Stomach smooth muscle (tissue), 2 donors: ENCODE data around the gene KLK3.

ENCODE experiments used
- H3K27ac ChIP-seq: one replicate; pipeline ENCODE4 v1.7.0; 2013; ENCODE audit warnings: mild to moderate bottlenecking, low read length, inconsistent platforms
- H3K27me3 ChIP-seq, 2 donors: one replicate each; pipeline ENCODE4 v1.7.0; 2013; ENCODE audit warnings: low read length in 2 of 2; ENCODE audit not compliant: insufficient read depth in 2 of 2, control insufficient read depth in 1 of 2
- H3K36me3 ChIP-seq, 2 donors: one replicate each; pipeline ENCODE4 v1.7.0; 2013; ENCODE audit warnings: low read length in 2 of 2; ENCODE audit not compliant: control insufficient read depth in 2 of 2, insufficient read depth in 2 of 2
- H3K4me1 ChIP-seq: one replicate; pipeline ENCODE4 v1.7.0; 2013; ENCODE audit warnings: low read length; ENCODE audit not compliant: control insufficient read depth, insufficient read depth
- H3K4me3 ChIP-seq, 2 donors: one replicate each; pipeline ENCODE4 v1.7.0; 2013; ENCODE audit warnings: low read length in 2 of 2
- H3K9ac ChIP-seq, 2 donors: one replicate each; pipeline ENCODE4 v1.7.0; 2013; ENCODE audit warnings: low read length in 2 of 2, mild to moderate bottlenecking in 1 of 2
- H3K9me3 ChIP-seq, 2 donors: one replicate each; pipeline ENCODE4 v1.7.0; 2013; ENCODE audit warnings: low read length in 2 of 2; ENCODE audit not compliant: control insufficient read depth in 2 of 2
- donor health status: healthy.
- donor health status: Pancreatic carcinoma.

The KLK3 gene

DNA sequence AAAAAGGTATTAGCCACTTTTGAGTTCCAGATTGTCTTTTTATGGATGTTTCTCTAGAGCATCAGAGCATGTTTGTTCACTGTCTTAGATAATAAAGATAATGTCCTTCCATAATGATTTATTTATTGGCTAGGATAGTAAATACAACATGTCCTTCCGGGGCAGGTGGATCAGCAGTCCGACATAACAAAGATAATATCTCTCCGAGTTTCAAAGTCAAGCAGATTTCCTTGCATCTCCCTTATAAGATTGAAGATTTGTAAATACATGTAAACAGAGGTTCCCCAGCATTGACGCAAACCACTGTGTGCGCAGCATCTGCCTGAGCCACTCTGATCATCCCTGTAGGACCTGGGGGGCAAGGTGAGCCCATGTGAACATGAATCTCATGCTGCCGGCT, 12.6 kb upstream of the KLK3 start:
- Histone ChIP-seq H3K27ac (no peak overlapping the region), H3K9me3 (peaks cover 0 to 13% of the 10 kb centered on the region in 2 donors), H3K4me3 (no peak overlapping the region), H3K9ac (no peak overlapping the region), H3K4me1 (no peaks in the 10 kb centered on the region), H3K36me3 (no peaks in the 10 kb centered on the region), H3K27me3 (peaks cover 0 to 3% of the 10 kb centered on the region in 2 donors)

- H3K9ac ChIP-seq: no peak overlapping the region
- H3K36me3 ChIP-seq: no peaks in the 10 kb centered on the region
- peaks cover 0 to 3% of the 10 kb centered on the region in 2 donors for H3K27me3 ChIP-seq
- no peaks in the 10 kb centered on the region for H3K4me1 ChIP-seq
- H3K9me3 ChIP-seq: peaks cover 0 to 13% of the 10 kb centered on the region in 2 donors
- H3K4me3 ChIP-seq: no peak overlapping the region
- no peak overlapping the region for H3K27ac ChIP-seq
Measured at GRCh38 chr19:50843205-50843604, 11.5 kb upstream of the KLK3 start.

- H3K9ac ChIP-seq: no peak overlapping the region
- H3K36me3 ChIP-seq: no peaks in the 10 kb centered on the region
- no peak overlapping the region for H3K27ac ChIP-seq
- peaks cover 0 to 3% of the 10 kb centered on the region in 2 donors for H3K27me3 ChIP-seq
- no peak overlapping the region for H3K4me3 ChIP-seq
- H3K4me1 ChIP-seq: no peaks in the 10 kb centered on the region
- H3K9me3 ChIP-seq: peaks cover 0 to 13% of the 10 kb centered on the region in 2 donors
Measured at GRCh38 chr19:50843701-50844221, 11.0 kb upstream of the KLK3 start.

DNA sequence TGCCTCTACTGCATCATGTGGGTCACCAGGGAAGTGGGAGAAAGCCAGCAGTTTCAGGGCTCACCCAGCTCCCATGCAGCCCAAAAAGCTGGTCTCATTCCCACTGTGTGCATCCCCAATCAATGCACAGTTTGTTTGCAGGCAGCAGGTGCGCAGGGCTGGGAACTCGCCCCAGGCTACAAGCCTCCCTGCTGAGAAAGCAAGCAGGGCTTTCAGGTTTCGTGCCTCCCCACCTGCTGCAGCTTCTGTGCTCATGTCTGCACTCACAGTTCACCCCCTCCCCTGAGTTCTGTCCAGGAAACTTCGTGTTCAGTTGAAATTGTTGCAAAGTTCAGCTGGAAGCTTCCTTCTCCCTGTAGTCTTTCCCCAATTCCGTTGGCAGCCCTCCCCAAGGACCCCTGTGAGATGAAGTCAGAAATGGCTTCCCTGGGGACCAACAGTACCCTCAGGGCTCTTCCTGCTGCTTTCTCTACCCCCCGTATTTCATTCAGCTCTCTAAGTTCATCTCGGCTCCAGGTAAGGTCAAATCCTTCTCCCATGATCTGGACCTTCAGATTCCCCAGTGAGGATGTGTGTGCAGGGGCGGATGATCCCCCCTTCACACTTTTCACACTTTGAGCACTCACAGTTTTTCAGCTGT, 10.3 kb upstream of the KLK3 start:
- H3K4me1 ChIP-seq: no peaks in the 10 kb centered on the region
- H3K27ac ChIP-seq: no peak overlapping the region
- H3K9me3 ChIP-seq: peaks cover 0 to 13% of the 10 kb centered on the region in 2 donors
- no peak overlapping the region for H3K9ac ChIP-seq
- H3K36me3 ChIP-seq: no peaks in the 10 kb centered on the region
- H3K4me3 ChIP-seq: no peak overlapping the region
- peaks cover 0 to 3% of the 10 kb centered on the region in 2 donors for H3K27me3 ChIP-seq

DNA sequence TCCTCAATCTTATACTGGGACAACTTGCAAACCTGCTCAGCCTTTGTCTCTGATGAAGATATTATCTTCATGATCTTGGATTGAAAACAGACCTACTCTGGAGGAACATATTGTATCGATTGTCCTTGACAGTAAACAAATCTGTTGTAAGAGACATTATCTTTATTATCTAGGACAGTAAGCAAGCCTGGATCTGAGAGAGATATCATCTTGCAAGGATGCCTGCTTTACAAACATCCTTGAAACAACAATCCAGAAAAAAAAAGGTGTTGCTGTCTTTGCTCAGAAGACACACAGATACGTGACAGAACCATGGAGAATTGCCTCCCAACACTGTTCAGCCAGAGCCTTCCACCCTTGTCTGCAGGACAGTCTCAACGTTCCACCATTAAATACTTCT, 4.0 kb upstream of the KLK3 start:
- no peak overlapping the region for H3K27ac ChIP-seq
- no peaks in the 10 kb centered on the region for H3K9me3 ChIP-seq
- no peak overlapping the region for H3K4me3 ChIP-seq
- no peak overlapping the region for H3K9ac ChIP-seq
- peaks cover 0 to 30% of the 10 kb centered on the region in 2 donors for H3K27me3 ChIP-seq
- no peaks in the 10 kb centered on the region for H3K36me3 ChIP-seq
- no peaks in the 10 kb centered on the region for H3K4me1 ChIP-seq

DNA sequence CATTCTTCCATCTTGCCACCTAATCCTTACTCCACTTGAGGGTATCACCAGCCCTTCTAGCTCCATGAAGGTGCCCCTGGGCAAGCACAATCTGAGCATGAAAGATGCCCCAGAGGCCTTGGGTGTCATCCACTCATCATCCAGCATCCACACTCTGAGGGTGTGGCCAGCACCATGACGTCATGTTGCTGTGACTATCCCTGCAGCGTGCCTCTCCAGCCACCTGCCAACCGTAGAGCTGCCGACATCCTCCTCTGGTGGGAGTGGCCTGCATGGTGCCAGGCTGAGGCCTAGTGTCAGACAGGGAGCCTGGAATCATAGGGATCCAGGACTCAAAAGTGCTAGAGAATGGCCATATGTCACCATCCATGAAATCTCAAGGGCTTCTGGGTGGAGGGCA, 3.1 kb upstream of the KLK3 start:
- no peak overlapping the region for H3K9ac ChIP-seq
- no peak overlapping the region for H3K4me3 ChIP-seq
- H3K27ac ChIP-seq: no peak overlapping the region
- H3K4me1 ChIP-seq: no peaks in the 10 kb centered on the region
- H3K36me3 ChIP-seq: no peaks in the 10 kb centered on the region
- peaks cover 0 to 34% of the 10 kb centered on the region in 2 donors for H3K27me3 ChIP-seq
- H3K9me3 ChIP-seq: no peaks in the 10 kb centered on the region

- Histone ChIP-seq H3K9me3 (peaks cover 0 to 9% of the 10 kb centered on the region in 2 donors), H3K27ac (no peak overlapping the region), H3K4me1 (no peaks in the 10 kb centered on the region), H3K4me3 (no peak overlapping the region), H3K36me3 (no peaks in the 10 kb centered on the region), H3K9ac (no peak overlapping the region), H3K27me3 (peaks cover 15 to 48% of the 10 kb centered on the region in 2 donors)
Measured at GRCh38 chr19:50857366-50857765, 2.7 kb downstream of the KLK3 start.

DNA sequence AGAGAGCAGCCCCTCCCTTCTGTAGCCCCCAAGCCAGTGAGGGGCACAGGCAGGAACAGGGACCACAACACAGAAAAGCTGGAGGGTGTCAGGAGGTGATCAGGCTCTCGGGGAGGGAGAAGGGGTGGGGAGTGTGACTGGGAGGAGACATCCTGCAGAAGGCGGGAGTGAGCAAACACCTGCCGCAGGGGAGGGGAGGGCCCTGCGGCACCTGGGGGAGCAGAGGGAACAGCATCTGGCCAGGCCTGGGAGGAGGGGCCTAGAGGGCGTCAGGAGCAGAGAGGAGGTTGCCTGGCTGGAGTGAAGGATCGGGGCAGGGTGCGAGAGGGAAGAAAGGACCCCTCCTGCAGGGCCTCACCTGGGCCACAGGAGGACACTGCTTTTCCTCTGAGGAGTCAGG, 4.2 kb downstream of the KLK3 start:
- Histone ChIP-seq H3K9me3 (peaks cover 0 to 9% of the 10 kb centered on the region in 2 donors), H3K27ac (no peak overlapping the region), H3K27me3 (peaks cover 15 to 43% of the 10 kb centered on the region in 2 donors), H3K36me3 (no peaks in the 10 kb centered on the region), H3K9ac (no peak overlapping the region), H3K4me3 (no peak overlapping the region), H3K4me1 (no peaks in the 10 kb centered on the region)

DNA sequence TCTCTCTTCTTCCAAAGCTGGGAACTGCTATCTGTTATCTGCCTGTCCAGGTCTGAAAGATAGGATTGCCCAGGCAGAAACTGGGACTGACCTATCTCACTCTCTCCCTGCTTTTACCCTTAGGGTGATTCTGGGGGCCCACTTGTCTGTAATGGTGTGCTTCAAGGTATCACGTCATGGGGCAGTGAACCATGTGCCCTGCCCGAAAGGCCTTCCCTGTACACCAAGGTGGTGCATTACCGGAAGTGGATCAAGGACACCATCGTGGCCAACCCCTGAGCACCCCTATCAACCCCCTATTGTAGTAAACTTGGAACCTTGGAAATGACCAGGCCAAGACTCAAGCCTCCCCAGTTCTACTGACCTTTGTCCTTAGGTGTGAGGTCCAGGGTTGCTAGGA, 5.1 kb downstream of the KLK3 start:
- Histone ChIP-seq H3K4me3 (no peak overlapping the region), H3K36me3 (no peaks in the 10 kb centered on the region), H3K27ac (no peak overlapping the region), H3K9me3 (peaks cover 0 to 9% of the 10 kb centered on the region in 2 donors), H3K4me1 (no peaks in the 10 kb centered on the region), H3K27me3 (peaks cover 15 to 38% of the 10 kb centered on the region in 2 donors), H3K9ac (no peak overlapping the region)

DNA sequence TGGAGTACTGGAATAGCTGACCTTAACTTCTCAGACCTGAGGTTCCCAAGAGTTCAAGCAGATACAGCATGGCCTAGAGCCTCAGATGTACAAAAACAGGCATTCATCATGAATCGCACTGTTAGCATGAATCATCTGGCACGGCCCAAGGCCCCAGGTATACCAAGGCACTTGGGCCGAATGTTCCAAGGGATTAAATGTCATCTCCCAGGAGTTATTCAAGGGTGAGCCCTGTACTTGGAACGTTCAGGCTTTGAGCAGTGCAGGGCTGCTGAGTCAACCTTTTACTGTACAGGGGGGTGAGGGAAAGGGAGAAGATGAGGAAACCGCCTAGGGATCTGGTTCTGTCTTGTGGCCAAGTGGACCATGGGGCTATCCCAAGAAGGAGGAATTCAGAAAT, 6.3 kb downstream of the KLK3 start:
- no peaks in the 10 kb centered on the region for H3K4me1 ChIP-seq
- H3K4me3 ChIP-seq: no peak overlapping the region
- no peak overlapping the region for H3K9ac ChIP-seq
- no peaks in the 10 kb centered on the region for H3K36me3 ChIP-seq
- H3K27ac ChIP-seq: no peak overlapping the region
- peaks cover 0 to 9% of the 10 kb centered on the region in 2 donors for H3K9me3 ChIP-seq
- H3K27me3 ChIP-seq: peaks cover 15 to 33% of the 10 kb centered on the region in 2 donors

DNA sequence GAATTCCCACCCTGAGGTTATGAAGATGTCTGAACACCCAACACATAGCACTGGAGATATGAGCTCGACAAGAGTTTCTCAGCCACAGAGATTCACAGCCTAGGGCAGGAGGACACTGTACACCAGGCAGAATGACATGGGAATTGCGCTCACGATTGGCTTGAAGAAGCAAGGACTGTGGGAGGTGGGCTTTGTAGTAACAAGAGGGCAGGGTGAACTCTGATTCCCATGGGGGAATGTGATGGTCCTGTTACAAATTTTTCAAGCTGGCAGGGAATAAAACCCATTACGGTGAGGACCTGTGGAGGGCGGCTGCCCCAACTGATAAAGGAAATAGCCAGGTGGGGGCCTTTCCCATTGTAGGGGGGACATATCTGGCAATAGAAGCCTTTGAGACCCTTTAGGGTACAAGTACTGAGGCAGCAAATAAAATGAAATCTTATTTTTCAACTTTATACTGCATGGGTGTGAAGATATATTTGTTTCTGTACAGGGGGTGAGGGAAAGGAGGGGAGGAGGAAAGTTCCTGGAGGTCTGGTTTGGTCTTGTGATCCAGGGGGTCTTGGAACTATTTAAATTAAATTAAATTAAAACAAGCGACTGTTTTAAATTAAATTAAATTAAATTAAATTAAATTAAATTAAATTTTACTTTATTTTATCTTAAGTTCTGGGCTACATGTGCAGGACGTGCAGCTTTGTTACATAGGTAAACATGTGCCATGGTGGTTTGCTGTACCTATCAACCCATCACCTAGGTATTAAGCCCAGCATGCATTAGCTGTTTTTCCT, 7.0 kb downstream of the KLK3 start:
- Histone ChIP-seq H3K4me1 (no peaks in the 10 kb centered on the region), H3K27ac (no peak overlapping the region), H3K27me3 (peaks cover 18 to 30% of the 10 kb centered on the region in 2 donors), H3K36me3 (no peaks in the 10 kb centered on the region), H3K4me3 (no peak overlapping the region), H3K9me3 (peaks cover 0 to 9% of the 10 kb centered on the region in 2 donors), H3K9ac (no peak overlapping the region)
